Dendritic cell treated with granulocyte-macrophage colony-stimulating factor and Interleukin-4, amounts not matched to agents 40 ng/mL and 50 ng/mL, for 4 days (primary cell): ENCODE data around the gene FBXL22.
"Not testable (repeated sequence)": the region's sequence is repeated elsewhere in the genome, so short reads cannot be mapped to it uniquely, and the experiment has no call there.

Source experiments
- H3K27ac Mint-ChIP-seq: one replicate; pipeline ENCODE4 v1.8.0; 2022; ENCODE audit warnings: mild to moderate bottlenecking, mixed read lengths
- H3K27me3 Mint-ChIP-seq: one replicate; pipeline ENCODE4 v1.8.0; 2022; ENCODE audit warnings: mild to moderate bottlenecking, mixed read lengths
- H3K36me3 Mint-ChIP-seq: one replicate; pipeline ENCODE4 v1.8.0; 2022; ENCODE audit warnings: low read depth, mixed read lengths
- H3K4me1 Mint-ChIP-seq: one replicate; pipeline ENCODE4 v1.8.0; 2022; ENCODE audit warnings: low read depth, mixed read lengths
- H3K4me3 Mint-ChIP-seq: one replicate; pipeline ENCODE4 v1.8.0; 2022; ENCODE audit warnings: mild to moderate bottlenecking, moderate library complexity, mixed read lengths
- H3K9me3 Mint-ChIP-seq: one replicate; pipeline ENCODE4 v1.8.0; 2022; ENCODE audit warnings: mixed read lengths
- intact Hi-C: fragments of 100-400 bp; cut with micrococcal nuclease; formaldehyde crosslinking; loops from one replicate; pipeline ENCODE4 v1.15.0; 2022

The FBXL22 gene

GRCh38 chr15:63611177-63611576, 14.0 kb downstream of the FBXL22 start:
- Mint-ChIP-seq H3K27me3 (no peaks in the 10 kb centered on the region), H3K9me3 (no peaks in the 10 kb centered on the region), H3K4me3 (no peak overlapping the region), H3K36me3 (peaks cover 99% of the 10 kb centered on the region), H3K27ac (peak overlapping the region; percentile 82), H3K4me1 (peaks cover 25% of the 10 kb centered on the region)
- intact Hi-C loops, result no loop called here

- Mint-ChIP-seq H3K27me3 (no peaks in the 10 kb centered on the region), H3K4me1 (peaks cover 19% of the 10 kb centered on the region), H3K9me3 (no peaks in the 10 kb centered on the region), H3K36me3 (peaks cover 95% of the 10 kb centered on the region), H3K27ac (no peak overlapping the region), H3K4me3 (no peak overlapping the region)
- intact Hi-C loops, result no loop called here
Measured at GRCh38 chr15:63612300-63612699, 15.1 kb downstream of the FBXL22 start.

GRCh38 chr15:63615935-63616334, 18.7 kb downstream of the FBXL22 start:
- Mint-ChIP-seq H3K27ac (no peak overlapping the region), H3K4me1 (peaks cover 7% of the 10 kb centered on the region), H3K36me3 (peaks cover 76% of the 10 kb centered on the region), H3K9me3 (no peaks in the 10 kb centered on the region), H3K27me3 (no peaks in the 10 kb centered on the region), H3K4me3 (no peak overlapping the region)
- intact Hi-C loops, result no loop called here

GRCh38 chr15:63617147-63617546, 20.0 kb downstream of the FBXL22 start:
- H3K27ac Mint-ChIP-seq, H3K27me3 Mint-ChIP-seq, intact Hi-C loops, H3K9me3 Mint-ChIP-seq, H3K4me1 Mint-ChIP-seq, H3K4me3 Mint-ChIP-seq: not testable (repeated sequence)
- peaks cover 76% of the 10 kb centered on the region for H3K36me3 Mint-ChIP-seq

- H3K27me3 Mint-ChIP-seq, H3K4me3 Mint-ChIP-seq, intact Hi-C loops, H3K4me1 Mint-ChIP-seq, H3K27ac Mint-ChIP-seq, H3K9me3 Mint-ChIP-seq: not testable (repeated sequence)
- H3K36me3 Mint-ChIP-seq, result peaks cover 76% of the 10 kb centered on the region
Measured at GRCh38 chr15:63617627-63618026, 20.4 kb downstream of the FBXL22 start.

- H3K9me3 Mint-ChIP-seq, intact Hi-C loops, H3K27ac Mint-ChIP-seq, H3K27me3 Mint-ChIP-seq, H3K4me1 Mint-ChIP-seq, H3K4me3 Mint-ChIP-seq: not testable (repeated sequence)
- peaks cover 77% of the 10 kb centered on the region for H3K36me3 Mint-ChIP-seq
Measured at GRCh38 chr15:63620760-63621159, 23.6 kb downstream of the FBXL22 start.

- intact Hi-C loops, result no loop called here
- Mint-ChIP-seq H3K9me3 (peaks cover 9% of the 10 kb centered on the region), H3K36me3 (peaks cover 85% of the 10 kb centered on the region), H3K4me1 (no peaks in the 10 kb centered on the region), H3K27ac (no peak overlapping the region), H3K4me3 (no peak overlapping the region), H3K27me3 (no peaks in the 10 kb centered on the region)
Measured at GRCh38 chr15:63623232-63623969, 26.2 kb downstream of the FBXL22 start.

GRCh38 chr15:63626955-63627354, 29.8 kb downstream of the FBXL22 start:
- no peak overlapping the region for H3K27ac Mint-ChIP-seq
- H3K4me3 Mint-ChIP-seq, result no peak overlapping the region
- peaks cover 100% of the 10 kb centered on the region for H3K36me3 Mint-ChIP-seq
- H3K9me3 Mint-ChIP-seq, result peaks cover under 1% of the 10 kb centered on the region
- no peaks in the 10 kb centered on the region for H3K4me1 Mint-ChIP-seq
- intact Hi-C loops, result no loop called here
- H3K27me3 Mint-ChIP-seq, result no peaks in the 10 kb centered on the region

GRCh38 chr15:63628123-63628822, 31.1 kb downstream of the FBXL22 start:
- H3K4me1 Mint-ChIP-seq, result no peaks in the 10 kb centered on the region
- intact Hi-C loops, result no loop called here
- H3K36me3 Mint-ChIP-seq, result peaks cover 100% of the 10 kb centered on the region
- H3K9me3 Mint-ChIP-seq, result no peaks in the 10 kb centered on the region
- H3K27ac Mint-ChIP-seq, result no peak overlapping the region
- no peak overlapping the region for H3K4me3 Mint-ChIP-seq
- no peaks in the 10 kb centered on the region for H3K27me3 Mint-ChIP-seq

- intact Hi-C loops, result no loop called here
- Mint-ChIP-seq H3K9me3 (no peaks in the 10 kb centered on the region), H3K4me1 (no peaks in the 10 kb centered on the region), H3K36me3 (peaks cover 100% of the 10 kb centered on the region), H3K4me3 (no peak overlapping the region), H3K27ac (no peak overlapping the region), H3K27me3 (no peaks in the 10 kb centered on the region)
Measured at GRCh38 chr15:63630036-63630751, 33.0 kb downstream of the FBXL22 start.

- peaks cover 92% of the 10 kb centered on the region for H3K36me3 Mint-ChIP-seq
- no peak overlapping the region for H3K27ac Mint-ChIP-seq
Measured at GRCh38 chr15:63633312-63633711, 36.1 kb downstream of the FBXL22 start.

GRCh38 chr15:63634154-63634553, 37.0 kb downstream of the FBXL22 start:
- Mint-ChIP-seq H3K4me3 (no peak overlapping the region), H3K27ac (no peak overlapping the region), H3K27me3 (no peaks in the 10 kb centered on the region), H3K36me3 (peaks cover 92% of the 10 kb centered on the region), H3K4me1 (no peaks in the 10 kb centered on the region), H3K9me3 (no peaks in the 10 kb centered on the region)
- intact Hi-C loops, result no loop called here

More at GRCh38 chr15:63633312-63633711, 36.1 kb downstream of the FBXL22 start:
- no peaks in the 10 kb centered on the region for H3K27me3 Mint-ChIP-seq
- no peaks in the 10 kb centered on the region for H3K4me1 Mint-ChIP-seq
- no peak overlapping the region for H3K4me3 Mint-ChIP-seq
- no peaks in the 10 kb centered on the region for H3K9me3 Mint-ChIP-seq
- intact Hi-C loops, result no loop called here

GRCh38 chr15:63636518-63637061, 39.4 kb downstream of the FBXL22 start:
- H3K36me3 Mint-ChIP-seq, result peaks cover 87% of the 10 kb centered on the region
- no peaks in the 10 kb centered on the region for H3K9me3 Mint-ChIP-seq
- H3K27me3 Mint-ChIP-seq, result no peaks in the 10 kb centered on the region
- no peak overlapping the region for H3K4me3 Mint-ChIP-seq
- no peaks in the 10 kb centered on the region for H3K4me1 Mint-ChIP-seq
- H3K27ac Mint-ChIP-seq, result no peak overlapping the region
- intact Hi-C loops, result no loop called here

GRCh38 chr15:63638839-63639238, 41.7 kb downstream of the FBXL22 start:
- H3K9me3 Mint-ChIP-seq, result no peaks in the 10 kb centered on the region
- H3K36me3 Mint-ChIP-seq, result peaks cover 79% of the 10 kb centered on the region
- H3K27ac Mint-ChIP-seq, result no peak overlapping the region
- no peak overlapping the region for H3K4me3 Mint-ChIP-seq
- H3K27me3 Mint-ChIP-seq, result no peaks in the 10 kb centered on the region
- H3K4me1 Mint-ChIP-seq, result no peaks in the 10 kb centered on the region
- intact Hi-C loops, result no loop called here
